ENCODE results near the gene ALOX5AP. TPM values are rescaled to one million over a fixed set of nuclear protein-coding genes. Genes with fewer than 3 reads are reported as not detected.

The ALOX5AP gene
- total and polyA plus RNA-seq, 2 experiments from 2014 or later = 3.3 to 17.2 TPM

DNA sequence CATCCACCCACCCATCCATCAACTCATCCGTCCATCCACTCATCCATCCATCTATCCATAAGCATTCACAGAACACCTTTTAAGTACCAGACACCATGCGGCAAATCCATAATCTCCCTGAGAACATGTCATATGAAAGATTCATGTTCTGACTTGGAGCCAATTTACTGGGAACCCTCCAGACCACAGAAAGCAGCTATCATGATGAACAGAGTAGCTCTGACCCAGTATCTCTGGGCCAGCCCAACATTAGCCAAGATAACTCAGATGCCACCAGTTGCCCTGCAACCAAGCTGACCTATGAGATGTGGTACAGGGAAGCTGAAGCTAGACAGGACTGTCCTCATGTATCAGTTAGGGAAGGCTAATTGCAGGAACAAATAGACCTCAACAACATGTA, 51.3 kb downstream of the ALOX5AP start:
- no peaks in the 10 kb centered on the region for H3K79me2 ChIP-seq
- H3K4me1 ChIP-seq (ENCODE audit: insufficient read depth) = peaks cover 4% of the 10 kb centered on the region
- no peak for TF ChIP-seq EZH2phosphoT487 (IDR thresholded peaks at IDR 0.05; ENCODE audit: low read depth, severe bottlenecking, unreplicated experiment)
- H2AFZ ChIP-seq = no peak overlapping the region
- H3K4me3 ChIP-seq = no peak overlapping the region
- WGBS (ENCODE audit: low lambda C conversion rate, missing lambda C conversion rate) = 88% methylated on average over 2 of the region's 2 CpGs
- H3K9me3 ChIP-seq (ENCODE audit: low read depth) = no peaks in the 10 kb centered on the region
- no peak overlapping the region for H3K4me2 ChIP-seq
- H3K36me3 ChIP-seq (replicated peaks; ENCODE audit: insufficient read depth, low read depth) = no peaks in the 10 kb centered on the region
- no peak for DNase-seq (ENCODE audit: low spot score)
- no peak overlapping the region for H3K27ac ChIP-seq
- no peaks in the 10 kb centered on the region for H4K20me1 ChIP-seq (ENCODE audit: insufficient read depth, poor library complexity, severe bottlenecking)
- no peaks in the 10 kb centered on the region for H3K9me2 ChIP-seq (replicated peaks; ENCODE audit: insufficient read depth)
- H3K27me3 ChIP-seq = no peaks in the 10 kb centered on the region

DNA sequence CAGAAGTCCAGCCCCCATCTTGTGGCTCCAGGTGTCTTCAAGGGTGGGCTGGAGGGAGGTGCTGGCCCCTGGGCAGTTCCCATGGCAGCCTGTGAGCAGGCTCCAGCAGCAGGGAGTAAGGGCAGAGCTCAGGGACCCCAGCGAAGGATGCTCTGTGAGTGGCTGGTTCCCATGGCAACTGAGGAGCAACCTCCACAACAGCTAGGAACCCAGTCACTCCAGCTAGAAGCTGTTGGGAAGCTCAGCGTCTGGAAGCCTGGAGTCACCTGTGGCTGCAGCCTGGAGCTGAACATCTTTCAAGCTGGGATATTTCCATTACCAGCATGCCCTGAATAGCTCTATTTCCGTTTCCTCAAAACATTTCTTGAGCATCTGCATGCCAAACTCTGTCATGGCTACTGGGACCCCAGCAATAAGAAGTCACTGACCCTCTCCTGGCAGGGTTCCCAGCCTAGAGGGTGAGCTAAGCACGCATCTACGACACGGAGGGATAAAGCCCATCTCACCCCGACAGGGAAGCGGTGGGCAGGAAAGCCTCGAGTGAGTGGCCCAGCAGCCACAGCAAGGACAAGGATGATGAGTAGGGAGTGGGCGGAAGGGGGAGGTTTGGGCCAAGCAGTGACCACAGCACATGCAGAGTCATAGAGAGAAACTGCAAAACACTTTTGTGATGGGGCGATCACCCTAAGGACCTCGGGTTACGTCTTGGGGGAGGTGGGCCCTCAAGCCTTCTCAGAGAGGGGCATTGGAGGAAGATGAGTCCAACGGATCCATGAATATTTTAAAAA, 52.6 kb downstream of the ALOX5AP start:
- Histone ChIP-seq H3K4me2 (no peak overlapping the region), H3K27ac (no peak overlapping the region), H3K36me3 (replicated peaks; ENCODE audit: insufficient read depth, low read depth) (no peaks in the 10 kb centered on the region), H4K20me1 (ENCODE audit: insufficient read depth, poor library complexity, severe bottlenecking) (no peaks in the 10 kb centered on the region), H2AFZ (no peak overlapping the region), H3K4me3 (no peak overlapping the region), H3K79me2 (no peaks in the 10 kb centered on the region), H3K4me1 (ENCODE audit: insufficient read depth) (peaks cover 17% of the 10 kb centered on the region), H3K9me2 (replicated peaks; ENCODE audit: insufficient read depth) (no peaks in the 10 kb centered on the region), H3K27me3 (no peaks in the 10 kb centered on the region), H3K9me3 (ENCODE audit: low read depth) (no peaks in the 10 kb centered on the region)
- no peak for DNase-seq (ENCODE audit: low spot score)
- WGBS (ENCODE audit: low lambda C conversion rate, missing lambda C conversion rate) = 96% methylated on average over 13 of the region's 14 CpGs
- no peak for TF ChIP-seq EZH2phosphoT487 (IDR thresholded peaks at IDR 0.05; ENCODE audit: low read depth, severe bottlenecking, unreplicated experiment)
- TF ChIP-seq EZH2 (IDR thresholded peaks at IDR 0.05; ENCODE audit: borderline replicate concordance) = no peak
- no peak for TF ChIP-seq CTCF (IDR thresholded peaks at IDR 0.05; ENCODE audit: poor library complexity)

DNA sequence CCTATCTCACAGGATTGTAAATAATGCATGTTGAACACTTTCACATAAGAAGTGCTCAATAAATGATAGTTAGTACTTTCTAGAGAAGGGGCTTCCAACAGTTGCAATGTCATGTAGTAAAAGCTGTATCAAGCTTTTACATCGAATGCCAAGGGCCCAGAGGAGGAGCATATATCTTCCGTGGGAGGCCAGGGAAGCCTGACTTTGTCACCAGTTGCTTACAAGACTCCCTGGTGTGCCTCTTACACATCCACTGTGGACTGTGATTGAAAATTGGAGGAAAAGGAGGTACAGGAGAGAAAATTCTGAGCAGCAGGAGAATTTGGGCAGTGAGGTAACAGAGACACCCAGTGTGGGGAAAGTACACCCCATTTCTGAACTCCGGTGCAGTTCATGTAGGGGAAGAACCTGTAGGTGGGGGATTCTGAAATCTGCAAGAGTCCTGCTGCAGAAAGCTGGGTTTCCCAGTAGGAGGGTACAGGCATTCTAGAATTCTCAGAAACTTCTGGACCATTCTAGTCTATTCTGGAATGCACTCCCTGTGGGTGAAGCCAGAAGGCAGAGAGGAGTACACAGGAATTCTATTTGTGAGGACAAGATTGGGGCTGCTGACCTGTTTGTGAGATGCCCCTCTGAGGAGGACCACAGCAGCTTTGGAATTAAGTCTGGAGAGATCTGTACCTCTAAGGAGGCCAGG, 54.0 kb downstream of the ALOX5AP start:
- TF ChIP-seq EZH2phosphoT487 (IDR thresholded peaks at IDR 0.05; ENCODE audit: low read depth, severe bottlenecking, unreplicated experiment) (no peak), EZH2 (IDR thresholded peaks at IDR 0.05; ENCODE audit: borderline replicate concordance) (no peak), CTCF (IDR thresholded peaks at IDR 0.05; ENCODE audit: poor library complexity) (no peak)
- no peak overlapping the region for H3K27ac ChIP-seq
- H3K36me3 ChIP-seq (replicated peaks; ENCODE audit: insufficient read depth, low read depth) = no peaks in the 10 kb centered on the region
- H3K27me3 ChIP-seq = no peaks in the 10 kb centered on the region
- H3K79me2 ChIP-seq = no peaks in the 10 kb centered on the region
- H3K4me1 ChIP-seq (ENCODE audit: insufficient read depth) = peaks cover 20% of the 10 kb centered on the region
- H3K9me2 ChIP-seq (replicated peaks; ENCODE audit: insufficient read depth) = no peaks in the 10 kb centered on the region
- H2AFZ ChIP-seq = no peak overlapping the region
- H3K4me2 ChIP-seq = no peak overlapping the region
- no peak for DNase-seq (ENCODE audit: low spot score)
- WGBS (ENCODE audit: low lambda C conversion rate, missing lambda C conversion rate) = 84% methylated on average over 3 of the region's 3 CpGs
- no peaks in the 10 kb centered on the region for H3K9me3 ChIP-seq (ENCODE audit: low read depth)
- H4K20me1 ChIP-seq (ENCODE audit: insufficient read depth, poor library complexity, severe bottlenecking) = no peaks in the 10 kb centered on the region
- H3K4me3 ChIP-seq = no peak overlapping the region

DNA sequence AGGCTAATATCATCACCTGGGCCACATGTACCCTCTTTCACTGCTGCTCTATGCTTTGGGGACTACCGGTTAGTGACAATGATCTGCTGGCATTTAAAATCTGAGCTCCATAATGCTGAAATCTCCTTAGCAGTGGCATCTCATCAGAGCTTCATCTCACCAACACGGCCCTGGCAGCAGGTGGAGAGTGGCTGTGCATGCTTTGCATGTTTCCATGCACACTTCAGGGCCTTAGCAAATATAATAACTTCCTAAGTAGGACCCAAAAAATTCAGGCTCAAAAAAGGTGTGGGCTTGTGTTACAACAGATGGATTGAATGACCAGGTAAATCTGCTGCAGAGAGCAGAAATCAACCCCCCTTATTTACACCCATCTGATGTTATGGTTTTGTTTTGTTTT, 55.2 kb downstream of the ALOX5AP start:
- Histone ChIP-seq H2AFZ (no peak overlapping the region), H3K27ac (no peak overlapping the region), H3K27me3 (no peaks in the 10 kb centered on the region), H3K4me2 (no peak overlapping the region), H3K4me3 (no peak overlapping the region), H4K20me1 (ENCODE audit: insufficient read depth, poor library complexity, severe bottlenecking) (no peaks in the 10 kb centered on the region), H3K4me1 (ENCODE audit: insufficient read depth) (peaks cover 20% of the 10 kb centered on the region), H3K9me2 (replicated peaks; ENCODE audit: insufficient read depth) (no peaks in the 10 kb centered on the region), H3K9me3 (ENCODE audit: low read depth) (no peaks in the 10 kb centered on the region), H3K36me3 (replicated peaks; ENCODE audit: insufficient read depth, low read depth) (no peaks in the 10 kb centered on the region), H3K79me2 (no peaks in the 10 kb centered on the region)
- DNase-seq (ENCODE audit: low spot score) = no peak
- 90% methylated on average over 2 of the region's 2 CpGs for WGBS (ENCODE audit: low lambda C conversion rate, missing lambda C conversion rate)
- TF ChIP-seq EZH2 (IDR thresholded peaks at IDR 0.05; ENCODE audit: borderline replicate concordance) (no peak), CTCF (IDR thresholded peaks at IDR 0.05; ENCODE audit: poor library complexity) (no peak), EZH2phosphoT487 (IDR thresholded peaks at IDR 0.05; ENCODE audit: low read depth, severe bottlenecking, unreplicated experiment) (no peak)
